ENCODE results near the gene TMEM191C.
"Not testable (repeated sequence)": the region's sequence is repeated elsewhere in the genome, so short reads cannot be mapped to it uniquely, and the experiment has no call there.

Gene TMEM191C

GRCh38 chr22:21473664-21474063, 6.5 kb downstream of the TMEM191C start:
- POLR2A ChIA-PET; CTCF ChIA-PET; DNase-seq (ENCODE audit: extremely low spot score): not testable (repeated sequence)

GRCh38 chr22:21484039-21484438, 16.9 kb downstream of the TMEM191C start:
- DNase-seq (ENCODE audit: extremely low spot score); POLR2A ChIA-PET; CTCF ChIA-PET: not testable (repeated sequence)

- POLR2A ChIA-PET, CTCF ChIA-PET: not testable (repeated sequence)
Observed at GRCh38 chr22:21487723-21488122, 20.5 kb downstream of the TMEM191C start.

DNA sequence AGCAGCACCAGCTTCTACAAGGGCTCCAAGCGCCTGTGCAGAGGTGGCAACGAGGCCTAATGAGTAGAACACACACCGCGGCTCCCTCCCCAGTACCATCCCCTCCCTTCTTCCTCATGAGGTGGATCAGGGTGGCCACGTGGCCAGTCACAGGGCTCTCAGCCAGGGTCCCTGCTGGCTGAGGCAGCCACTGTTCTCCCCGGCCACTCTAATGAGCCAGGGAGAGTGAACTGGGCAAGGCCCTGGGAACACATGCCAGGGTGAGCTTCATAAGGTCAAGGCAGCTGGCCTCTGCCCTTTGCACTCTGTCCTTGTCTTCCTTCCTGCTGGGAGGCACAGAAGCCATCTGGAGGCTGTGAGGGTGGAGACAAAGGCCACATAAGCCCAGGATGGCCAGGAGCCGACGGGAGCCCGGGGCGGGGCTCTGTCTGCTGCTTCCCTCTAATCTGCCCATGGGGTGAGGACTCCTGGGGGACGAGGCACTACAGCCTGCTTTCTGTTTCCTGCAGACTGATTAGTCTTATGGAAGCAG, 22.0 kb downstream of the TMEM191C start:
- POLR2A ChIA-PET; CTCF ChIA-PET; DNase-seq (ENCODE audit: extremely low spot score): not testable (repeated sequence)

More at GRCh38 chr22:21487723-21488122, 20.5 kb downstream of the TMEM191C start:
- DNase-seq (ENCODE audit: extremely low spot score): not testable (repeated sequence)

GRCh38 chr22:21490556-21490955, 23.4 kb downstream of the TMEM191C start:
- POLR2A ChIA-PET, CTCF ChIA-PET: not testable (repeated sequence)

GRCh38 chr22:21492271-21492670, 25.1 kb downstream of the TMEM191C start:
- POLR2A ChIA-PET; CTCF ChIA-PET; DNase-seq (ENCODE audit: extremely low spot score): not testable (repeated sequence)

More at GRCh38 chr22:21490556-21490955, 23.4 kb downstream of the TMEM191C start:
- not testable (repeated sequence) for DNase-seq (ENCODE audit: extremely low spot score)

DNA sequence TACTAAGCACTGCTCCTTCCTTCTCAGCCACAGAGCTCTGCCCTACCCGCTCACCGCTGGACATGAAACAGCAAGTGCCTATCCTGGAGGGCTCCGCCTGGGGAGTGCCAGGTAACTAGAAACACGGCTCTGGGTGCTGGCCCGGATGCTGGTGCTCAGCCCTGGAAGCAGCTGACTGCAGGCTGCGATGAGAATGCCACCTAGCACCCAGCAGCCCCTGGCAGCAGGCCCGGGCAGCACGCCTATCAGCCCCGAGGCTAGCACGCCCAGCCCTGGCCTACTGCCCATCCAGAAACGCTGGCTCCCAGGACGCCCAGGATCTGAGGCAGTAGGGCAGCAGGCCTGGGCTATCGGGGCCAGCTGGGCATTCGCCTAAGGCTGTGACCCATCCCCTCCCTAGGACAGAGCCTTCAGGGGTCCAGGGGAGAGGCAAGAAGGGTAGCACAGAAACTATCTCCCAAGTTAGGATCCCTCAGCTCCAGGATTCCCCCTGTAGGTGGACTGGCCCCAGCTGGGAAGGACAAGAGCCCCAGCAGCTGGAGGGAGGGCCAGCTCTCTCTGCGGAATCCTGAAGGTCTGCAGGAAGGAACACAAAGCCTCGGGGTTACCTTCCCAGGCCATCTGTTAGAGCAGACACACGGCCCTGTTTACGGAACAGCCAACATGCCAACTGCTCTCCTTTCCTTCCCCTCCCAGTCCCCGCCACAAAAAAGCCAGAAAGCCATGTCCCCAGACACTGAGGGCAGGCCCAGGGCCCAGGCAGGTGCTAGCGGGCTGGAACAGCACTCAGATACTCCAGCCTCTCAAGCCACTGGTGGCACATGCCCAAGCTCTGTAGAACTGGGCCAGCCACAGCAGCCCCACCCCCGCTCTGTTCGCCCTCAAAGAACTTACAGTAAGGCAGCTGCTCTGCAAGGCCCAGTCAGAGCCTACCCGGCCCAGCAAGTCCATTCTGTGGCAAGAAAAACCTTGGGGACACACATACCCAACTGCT, 26.9 kb downstream of the TMEM191C start:
- POLR2A ChIA-PET; DNase-seq (ENCODE audit: extremely low spot score); CTCF ChIA-PET: not testable (repeated sequence)

DNA sequence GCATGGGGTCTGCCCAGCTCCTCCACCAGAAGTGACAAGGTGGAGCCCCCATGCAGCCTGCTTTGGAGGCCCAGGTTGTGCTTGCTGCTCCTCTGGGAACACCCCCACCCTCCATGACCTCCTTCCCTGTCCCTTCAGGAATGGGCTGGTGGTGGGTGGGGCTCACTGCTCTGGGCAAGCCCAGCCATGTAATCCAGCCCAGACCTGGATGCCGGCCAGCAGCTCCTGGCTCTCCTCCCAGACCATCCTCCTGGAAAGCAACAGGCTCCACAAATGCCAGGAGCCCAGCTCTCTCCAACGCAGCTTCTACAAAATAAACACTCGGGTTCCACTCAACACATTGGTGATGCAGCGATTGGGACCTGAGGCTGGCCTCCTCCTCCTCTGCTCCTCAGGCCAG, 30.8 kb downstream of the TMEM191C start:
- DNase-seq (ENCODE audit: extremely low spot score); POLR2A ChIA-PET; CTCF ChIA-PET: not testable (repeated sequence)

DNA sequence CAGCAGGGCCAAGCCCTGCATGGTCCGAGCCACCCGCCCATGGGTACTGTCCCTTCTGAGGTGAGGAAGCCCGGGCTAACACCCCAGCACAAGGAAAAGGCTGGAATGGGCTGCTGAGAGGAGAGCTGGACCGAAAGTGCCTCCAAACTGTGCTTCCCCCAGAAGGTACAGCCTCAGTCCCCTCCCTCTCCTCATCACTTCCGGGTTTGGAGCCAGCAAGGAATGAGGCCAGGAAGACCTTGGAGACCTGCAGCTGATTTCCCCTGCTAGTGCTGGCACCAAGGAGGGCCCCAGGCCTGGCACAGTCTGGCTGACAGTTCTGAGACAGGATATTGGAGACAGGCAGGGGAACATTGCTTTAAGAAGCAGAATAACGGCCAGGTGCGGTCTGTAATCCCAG, 31.3 kb downstream of the TMEM191C start:
- CTCF ChIA-PET; POLR2A ChIA-PET; DNase-seq (ENCODE audit: extremely low spot score): not testable (repeated sequence)

DNA sequence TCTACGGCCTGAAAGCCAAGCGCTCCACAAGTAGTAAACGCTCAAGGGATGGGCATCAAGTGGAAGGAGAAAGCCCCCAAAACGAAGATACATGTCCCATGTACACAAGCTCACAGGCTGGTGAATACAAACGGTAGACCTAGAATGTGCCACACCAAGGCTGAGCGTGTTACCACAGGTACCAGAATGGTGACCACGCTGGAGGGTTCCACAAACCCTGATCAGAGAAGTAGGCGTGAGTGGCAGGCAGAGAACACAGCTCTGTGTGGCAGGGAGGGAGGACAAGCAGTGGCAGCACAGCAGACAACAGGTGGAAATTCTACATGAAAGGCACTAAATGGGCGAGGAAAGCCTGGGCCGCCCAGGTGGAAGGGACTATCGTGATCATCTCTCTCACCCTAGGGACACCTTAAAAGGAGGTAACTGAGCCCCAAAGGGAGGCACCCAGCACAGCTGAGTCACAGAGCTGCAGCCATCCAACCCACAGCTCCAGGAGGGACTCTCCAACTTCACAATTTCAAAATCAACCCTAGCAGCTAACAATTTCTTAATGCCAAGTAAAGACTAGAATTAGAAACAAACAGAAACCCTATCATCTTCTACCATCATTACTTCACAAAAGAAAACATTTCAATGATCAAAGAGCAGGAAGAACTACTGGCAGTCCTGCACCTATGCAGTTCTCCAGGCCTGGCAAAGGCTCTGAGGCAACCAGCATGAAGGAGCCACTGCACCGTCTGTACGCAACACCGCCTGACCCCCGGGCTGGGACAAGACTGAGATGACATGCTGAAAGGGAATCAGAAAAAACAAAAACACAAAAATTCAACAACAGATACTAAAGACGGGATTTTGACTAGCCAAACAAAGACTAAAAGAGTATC, 32.7 kb downstream of the TMEM191C start:
- CTCF ChIA-PET; DNase-seq (ENCODE audit: extremely low spot score); POLR2A ChIA-PET: not testable (repeated sequence)

- CTCF ChIA-PET; DNase-seq (ENCODE audit: extremely low spot score); POLR2A ChIA-PET: not testable (repeated sequence)
Observed at GRCh38 chr22:21510397-21510796, 43.2 kb downstream of the TMEM191C start.

DNA sequence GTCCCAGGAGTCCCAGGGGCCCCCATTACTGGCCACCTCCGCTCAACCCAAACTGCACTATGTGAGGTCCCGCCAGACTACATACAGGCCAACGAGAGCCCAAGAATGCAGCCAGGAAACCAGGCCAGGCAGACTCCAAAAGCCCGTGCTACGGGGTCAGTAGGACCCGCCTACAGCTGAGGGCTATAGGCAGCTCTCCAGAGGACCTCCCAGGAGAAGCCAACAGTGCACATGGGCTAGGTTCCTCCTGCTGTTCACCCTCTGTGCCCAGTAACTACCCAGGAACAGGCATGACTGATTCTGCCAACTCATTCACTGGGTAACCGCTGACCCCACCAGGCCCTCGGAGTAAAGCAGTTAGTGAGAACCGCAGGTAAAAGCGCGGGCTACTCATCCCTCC, 44.8 kb downstream of the TMEM191C start:
- DNase-seq (ENCODE audit: extremely low spot score); POLR2A ChIA-PET; CTCF ChIA-PET: not testable (repeated sequence)

DNA sequence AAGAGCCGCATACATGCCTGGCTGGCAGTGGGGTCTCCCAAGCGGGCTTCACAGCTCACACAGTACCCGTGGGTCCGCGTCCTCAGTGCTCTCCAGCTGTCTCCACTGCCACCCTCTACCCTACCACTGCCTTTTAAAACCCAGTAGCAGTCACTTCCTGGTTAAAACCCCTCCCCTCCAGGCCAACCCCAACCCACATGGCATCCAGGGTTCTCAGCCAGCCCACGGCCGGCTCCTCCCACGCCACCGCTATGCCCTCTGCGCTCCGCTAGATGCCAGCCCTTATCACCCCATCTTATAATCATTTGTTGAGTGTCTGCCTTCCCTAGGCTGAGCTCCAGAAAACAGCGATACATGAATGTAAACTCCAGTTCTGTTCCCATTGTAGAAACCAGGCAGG, 46.9 kb downstream of the TMEM191C start:
- POLR2A ChIA-PET; DNase-seq (ENCODE audit: extremely low spot score); CTCF ChIA-PET: not testable (repeated sequence)

- CTCF ChIA-PET; DNase-seq (ENCODE audit: extremely low spot score); POLR2A ChIA-PET: not testable (repeated sequence)
Observed at GRCh38 chr22:21515234-21515633, 48.0 kb downstream of the TMEM191C start.

DNA sequence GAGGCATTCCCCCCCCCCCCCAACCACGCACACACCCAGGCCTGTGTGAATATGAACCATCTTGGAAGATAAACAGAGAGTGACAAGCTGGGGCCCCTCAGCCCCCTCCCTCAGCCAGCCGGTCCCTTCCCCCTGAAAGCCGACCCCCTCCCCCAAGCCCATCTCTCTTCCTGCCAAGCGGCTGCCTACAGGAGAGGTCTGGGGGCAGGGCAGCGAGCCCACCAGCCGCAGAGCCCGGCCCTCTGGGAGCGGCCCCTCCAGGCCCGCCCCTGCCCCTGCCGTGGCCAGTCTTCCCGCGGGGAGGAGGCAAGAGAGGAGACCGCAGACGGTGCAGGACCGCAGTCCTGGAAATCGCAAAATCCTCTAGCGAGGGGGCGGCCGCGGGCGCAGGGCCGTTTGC, 49.3 kb downstream of the TMEM191C start:
- POLR2A ChIA-PET; DNase-seq (ENCODE audit: extremely low spot score); CTCF ChIA-PET: not testable (repeated sequence)

- DNase-seq (ENCODE audit: extremely low spot score); POLR2A ChIA-PET; CTCF ChIA-PET: not testable (repeated sequence)
Observed at GRCh38 chr22:21516970-21517764, 50.0 kb downstream of the TMEM191C start.
